SU-DHL-6 (cell line): ENCODE results near the gene ZBTB17.

ENCODE experiments used
- H2AFZ ChIP-seq: fragments of 200-600 bp; sonication (generic); 2 replicates; pipeline ENCODE4 v1.6.1; 2014; ENCODE audit warnings: low read depth, mild to moderate bottlenecking, moderate library complexity, mixed read lengths, antibody characterized with exemption, low read length; ENCODE audit not compliant: severe bottlenecking
- H3F3A ChIP-seq: fragments of 200-600 bp; shearing (Covaris generic); 2 replicates; pipeline ENCODE4 v1.6.0; 2016; ENCODE audit warnings: antibody characterized with exemption, mild to moderate bottlenecking; ENCODE audit not compliant: insufficient read depth
- H3K27ac ChIP-seq: fragments of 200-600 bp; sonication (generic); 2 replicates; pipeline ENCODE4 v1.5.1; 2016; ENCODE audit warnings: low read depth, mild to moderate bottlenecking, low read length, moderate library complexity, mixed read lengths
- H3K27me3 ChIP-seq: fragments of 200-600 bp; sonication (generic), shearing (Covaris generic); 2 replicates; pipeline ENCODE4 v1.6.0; 2014; ENCODE audit warnings: mild to moderate bottlenecking, low read length
- H3K36me3 ChIP-seq: fragments of 200-600 bp; sonication (generic); 2 replicates; pipeline ENCODE4 v1.6.1; 2014; ENCODE audit warnings: mild to moderate bottlenecking, low read length, mixed read lengths
- H3K4me2 ChIP-seq: fragments of 300-600, 200-600 bp; shearing (Covaris generic), sonication (generic); 2 replicates; pipeline ENCODE4 v1.6.0; 2014; ENCODE audit warnings: low read length, low read depth, mild to moderate bottlenecking; ENCODE audit not compliant: poor library complexity, severe bottlenecking
- H3K4me3 ChIP-seq: fragments of 200-600 bp; sonication (generic); 2 replicates; pipeline ENCODE4 v1.5.1; 2014; ENCODE audit warnings: antibody characterized with exemption, low read length, mild to moderate bottlenecking, mixed read lengths; ENCODE audit not compliant: insufficient read depth, poor library complexity, severe bottlenecking
- H3K79me2 ChIP-seq: fragments of 200-600 bp; sonication (generic); 2 replicates; pipeline ENCODE4 v1.6.1; 2014; ENCODE audit warnings: mild to moderate bottlenecking, low read length, moderate library complexity; ENCODE audit not compliant: insufficient read depth
- H3K9ac ChIP-seq: fragments of 200-600 bp; sonication (generic); 2 replicates; pipeline ENCODE4 v1.7.0; 2014; ENCODE audit warnings: mild to moderate bottlenecking, low read length
- H3K9me2 ChIP-seq: fragments of 200-600 bp; sonication (generic); replicated peaks from 2 replicates; pipeline ENCODE4 v1.6.1; 2014; ENCODE audit warnings: low read length; ENCODE audit not compliant: insufficient read depth
- H3K9me3 ChIP-seq: fragments of 200-600 bp; sonication (generic); 2 replicates; pipeline ENCODE4 v1.6.1; 2014; ENCODE audit warnings: low read length, mixed read lengths; ENCODE audit not compliant: insufficient read depth
- H4K20me1 ChIP-seq: fragments of 200-600 bp; sonication (generic); 2 replicates; pipeline ENCODE4 v1.6.1; 2014; ENCODE audit warnings: low read depth, mild to moderate bottlenecking, antibody characterized with exemption, low read length, moderate library complexity, mixed read lengths
- CTCF ChIP-seq: fragments of 200-600 bp; sonication (generic); IDR thresholded peaks from one replicate; pipeline ENCODE4 v1.5.1; 2017; ENCODE audit warnings: antibody characterized with exemption, mild to moderate bottlenecking, low read length, moderate library complexity; ENCODE audit not compliant: insufficient read depth, poor library complexity, severe bottlenecking
- EZH2phosphoT487 ChIP-seq: fragments of 200-600 bp; sonication (generic), shearing (Covaris generic); conservative IDR thresholded peaks from 2 replicates; pipeline ENCODE4 v1.6.1; 2018; ENCODE audit warnings: mild to moderate bottlenecking, antibody characterized with exemption, low read length, moderate library complexity, mixed read lengths

Gene ZBTB17

GRCh38 chr1:16014509-16015482 lies 38.9 kb upstream of the ZBTB17 start:
- Histone ChIP-seq H3K9me2 (no peaks in the 10 kb centered on the region), H3F3A (no peaks in the 10 kb centered on the region), H3K27me3 (no peaks in the 10 kb centered on the region), H3K79me2 (no peaks in the 10 kb centered on the region), H3K4me2 (no peak overlapping the region), H2AFZ (no peak overlapping the region), H3K27ac (no peak overlapping the region), H3K36me3 (no peaks in the 10 kb centered on the region), H3K4me3 (no peak overlapping the region), H3K9me3 (no peaks in the 10 kb centered on the region), H4K20me1 (no peaks in the 10 kb centered on the region), H3K9ac (no peak overlapping the region)
- no peak for TF ChIP-seq CTCF
- TF ChIP-seq EZH2phosphoT487: no peak

GRCh38 chr1:16013908-16014258 lies 38.0 kb upstream of the ZBTB17 start:
- H3K4me2 ChIP-seq: no peak overlapping the region
- TF ChIP-seq EZH2phosphoT487 (no peak), CTCF (no peak)
- H2AFZ ChIP-seq: no peak overlapping the region
- H3K4me3 ChIP-seq: no peak overlapping the region
- no peaks in the 10 kb centered on the region for H3F3A ChIP-seq
- H3K9me3 ChIP-seq: no peaks in the 10 kb centered on the region
- H3K36me3 ChIP-seq: no peaks in the 10 kb centered on the region
- no peaks in the 10 kb centered on the region for H3K27me3 ChIP-seq
- no peak overlapping the region for H3K9ac ChIP-seq
- H3K9me2 ChIP-seq: no peaks in the 10 kb centered on the region
- no peaks in the 10 kb centered on the region for H4K20me1 ChIP-seq
- H3K27ac ChIP-seq: no peak overlapping the region
- H3K79me2 ChIP-seq: no peaks in the 10 kb centered on the region

GRCh38 chr1:16013220-16013907 lies 37.5 kb upstream of the ZBTB17 start:
- H2AFZ ChIP-seq: no peak overlapping the region
- no peak overlapping the region for H3K9ac ChIP-seq

More at GRCh38 chr1:16013220-16013907, 37.5 kb upstream of the ZBTB17 start:
- Histone ChIP-seq H3K27ac (no peak overlapping the region), H3K27me3 (no peaks in the 10 kb centered on the region), H3K9me3 (no peaks in the 10 kb centered on the region), H3K4me3 (no peak overlapping the region), H3K9me2 (no peaks in the 10 kb centered on the region), H3F3A (no peaks in the 10 kb centered on the region), H3K4me2 (no peak overlapping the region), H3K36me3 (no peaks in the 10 kb centered on the region), H3K79me2 (no peaks in the 10 kb centered on the region), H4K20me1 (no peaks in the 10 kb centered on the region)
- TF ChIP-seq CTCF (no peak), EZH2phosphoT487 (no peak)
